Trophoblast cell (in vitro differentiated cells and primary cell): Measurements from ENCODE around the gene GRAMD2B.

Source experiments
- DNase-seq, 2 donors: peaks; one replicate each; pipeline ENCODE4 v3.0.0-alpha.2; 2016
- H2AFZ ChIP-seq: 2 replicates; pipeline ENCODE4 v1.6.1; 2013; ENCODE audit warnings: low read length, moderate library complexity, mild to moderate bottlenecking; ENCODE audit not compliant: insufficient read depth, poor library complexity
- H2AK5ac ChIP-seq: 2 replicates; pipeline ENCODE4 v1.6.1; 2013; ENCODE audit warnings: mild to moderate bottlenecking, low read length
- H2BK120ac ChIP-seq: 2 replicates; pipeline ENCODE4 v1.6.1; 2013; ENCODE audit warnings: low read length, mild to moderate bottlenecking, moderate library complexity; ENCODE audit not compliant: insufficient read depth, poor library complexity
- H2BK12ac ChIP-seq: 2 replicates; pipeline ENCODE4 v1.6.1; 2013; ENCODE audit warnings: mild to moderate bottlenecking, low read length, moderate library complexity
- H2BK5ac ChIP-seq: 2 replicates; pipeline ENCODE4 v1.6.1; 2013; ENCODE audit warnings: low read length, low read depth, moderate library complexity, mild to moderate bottlenecking; ENCODE audit not compliant: poor library complexity
- H3K14ac ChIP-seq: 2 replicates; pipeline ENCODE4 v1.6.1; 2013; ENCODE audit warnings: mild to moderate bottlenecking, low read length
- H3K18ac ChIP-seq: 2 replicates; pipeline ENCODE4 v1.6.1; 2013; ENCODE audit warnings: mild to moderate bottlenecking, low read length
- H3K23ac ChIP-seq: 2 replicates; pipeline ENCODE4 v1.6.1; 2013; ENCODE audit warnings: low read length
- H3K27ac ChIP-seq: 2 replicates; pipeline ENCODE4 v1.5.1; 2013; ENCODE audit warnings: low read depth, mild to moderate bottlenecking, inconsistent platforms, low read length, moderate library complexity
- H3K27me3 ChIP-seq: 2 replicates; pipeline ENCODE4 v1.6.1; 2013; ENCODE audit warnings: inconsistent platforms, mild to moderate bottlenecking, low read length, moderate library complexity; ENCODE audit not compliant: insufficient read depth
- H3K36me3 ChIP-seq, 2 experiments: 1 replicate in 1 of 2; 2 replicates in 1 of 2; pipeline ENCODE4 v1.6.1; 2013; ENCODE audit warnings: low read length in 2 of 2, mild to moderate bottlenecking in 2 of 2, moderate library complexity in 1 of 2; ENCODE audit not compliant: insufficient read depth in 2 of 2, control insufficient read depth in 1 of 2
- H3K4ac ChIP-seq: 2 replicates; pipeline ENCODE4 v1.6.1; 2013; ENCODE audit warnings: low read depth, mild to moderate bottlenecking, low read length, moderate library complexity
- H3K4me1 ChIP-seq, 2 experiments: 1 replicate in 1 of 2; 2 replicates in 1 of 2; pipeline ENCODE4 v1.6.1; 2013; ENCODE audit warnings: low read length in 2 of 2, mild to moderate bottlenecking in 2 of 2, moderate library complexity in 1 of 2; ENCODE audit not compliant: insufficient read depth in 2 of 2, control insufficient read depth in 1 of 2
- H3K4me2 ChIP-seq: 2 replicates; pipeline ENCODE4 v1.6.1; 2013; ENCODE audit warnings: inconsistent platforms, mild to moderate bottlenecking, low read length, moderate library complexity
- H3K4me3 ChIP-seq: 2 replicates; pipeline ENCODE4 v1.5.1; 2013; ENCODE audit warnings: mild to moderate bottlenecking, low read depth, low read length, inconsistent platforms
- H3K79me1 ChIP-seq: one replicate; pipeline ENCODE4 v1.6.1; 2013; ENCODE audit warnings: low read length
- H3K79me2 ChIP-seq: 2 replicates; pipeline ENCODE4 v1.6.1; 2013; ENCODE audit warnings: low read length, mild to moderate bottlenecking; ENCODE audit not compliant: control insufficient read depth, insufficient read depth, poor library complexity
- H3K9ac ChIP-seq: 2 replicates; pipeline ENCODE4 v1.6.1; 2013; ENCODE audit warnings: mild to moderate bottlenecking, low read length
- H3K9me3 ChIP-seq: 2 replicates; pipeline ENCODE4 v1.6.1; 2013; ENCODE audit warnings: low read depth, mild to moderate bottlenecking, control low read depth, inconsistent platforms, low read length; ENCODE audit not compliant: insufficient read depth
- H4K12ac ChIP-seq: 2 replicates; pipeline ENCODE4 v1.6.1; 2013; ENCODE audit warnings: low read depth, mild to moderate bottlenecking, low read length, moderate library complexity
- H4K8ac ChIP-seq: 2 replicates; pipeline ENCODE4 v1.6.1; 2013; ENCODE audit warnings: low read depth, mild to moderate bottlenecking, low read length, moderate library complexity
- H4K91ac ChIP-seq: one replicate; pipeline ENCODE4 v1.6.1; 2013; ENCODE audit warnings: low read depth, mild to moderate bottlenecking, low read length, moderate library complexity
- WGBS: extraction: QIAGEN DNeasy Blood & Tissue Kit; methylation state at CpG from one replicate; pipeline ENCODE4 v1.1.7; 2013; ENCODE audit warnings: missing lambda C conversion rate; ENCODE audit not compliant: insufficient read length, insufficient coverage; ENCODE audit errors: extremely low coverage; 5-methylcytosine and 5-hydroxymethylcytosine counted together

Gene GRAMD2B

GRCh38 chr5:126441230-126441629 is 18.0 kb downstream of the GRAMD2B start:
- peaks cover 3% of the 10 kb centered on the region for H3K79me1 ChIP-seq
- WGBS, result no CpG with 5 or more reads among the region's 2 CpGs
- H3K4me3 ChIP-seq, result no peak overlapping the region
- H3K4me1 ChIP-seq, result peaks cover 4 to 7% of the 10 kb centered on the region in 2 experiments
- no peak overlapping the region for H2BK12ac ChIP-seq
- no peak overlapping the region for H4K91ac ChIP-seq
- H3K18ac ChIP-seq, result no peak overlapping the region
- no peak overlapping the region for H3K14ac ChIP-seq
- no peak overlapping the region for H3K23ac ChIP-seq
- H2BK120ac ChIP-seq, result no peak overlapping the region
- H2BK5ac ChIP-seq, result no peak overlapping the region
- no peak overlapping the region for H3K27ac ChIP-seq
- no peak for DNase-seq
- no peaks in the 10 kb centered on the region for H3K9me3 ChIP-seq
- no peak overlapping the region for H2AFZ ChIP-seq
- H3K4me2 ChIP-seq, result no peak overlapping the region
- no peak overlapping the region for H4K12ac ChIP-seq
- no peak overlapping the region for H4K8ac ChIP-seq
- H3K9ac ChIP-seq, result no peak overlapping the region
- H2AK5ac ChIP-seq, result no peak overlapping the region
- H3K27me3 ChIP-seq, result no peaks in the 10 kb centered on the region
- no peaks in the 10 kb centered on the region for H3K79me2 ChIP-seq
- peaks cover 0 to 3% of the 10 kb centered on the region in 2 experiments for H3K36me3 ChIP-seq
- no peak overlapping the region for H3K4ac ChIP-seq

GRCh38 chr5:126443374-126443851 is 20.2 kb downstream of the GRAMD2B start:
- Histone ChIP-seq H2AK5ac (no peak overlapping the region), H2BK12ac (no peak overlapping the region), H3K4me1 (peaks cover 7 to 14% of the 10 kb centered on the region in 2 experiments), H2AFZ (no peak overlapping the region), H3K9ac (no peak overlapping the region), H3K36me3 (no peaks in the 10 kb centered on the region), H3K27me3 (no peaks in the 10 kb centered on the region), H2BK5ac (no peak overlapping the region), H3K4me2 (no peak overlapping the region), H4K12ac (no peak overlapping the region), H3K27ac (peak overlapping the region; percentile 9), H3K23ac (no peak overlapping the region), H3K4ac (no peak overlapping the region), H2BK120ac (no peak overlapping the region), H3K79me2 (no peaks in the 10 kb centered on the region), H4K8ac (no peak overlapping the region), H3K14ac (no peak overlapping the region), H3K18ac (no peak overlapping the region), H3K4me3 (no peak overlapping the region), H3K9me3 (no peaks in the 10 kb centered on the region), H4K91ac (no peak overlapping the region), H3K79me1 (peaks cover 6% of the 10 kb centered on the region)
- DNase-seq, result no peak
- WGBS, result no CpG with 5 or more reads among the region's 2 CpGs

GRCh38 chr5:126444137-126444536 is 20.9 kb downstream of the GRAMD2B start:
- H3K79me1 ChIP-seq, result peaks cover 6% of the 10 kb centered on the region
- H3K14ac ChIP-seq, result no peak overlapping the region
- no peak overlapping the region for H4K12ac ChIP-seq
- H3K27ac ChIP-seq, result no peak overlapping the region
- H3K18ac ChIP-seq, result no peak overlapping the region
- H3K36me3 ChIP-seq, result no peaks in the 10 kb centered on the region
- H3K9ac ChIP-seq, result no peak overlapping the region
- no peak overlapping the region for H4K8ac ChIP-seq
- no peak overlapping the region for H2BK120ac ChIP-seq
- H3K4me3 ChIP-seq, result no peak overlapping the region
- no CpG with 5 or more reads among the region's 2 CpGs for WGBS
- peak overlapping the region; percentile 22 for H2BK12ac ChIP-seq
- H3K27me3 ChIP-seq, result no peaks in the 10 kb centered on the region
- no peak overlapping the region for H4K91ac ChIP-seq
- H3K4ac ChIP-seq, result no peak overlapping the region
- H3K4me1 ChIP-seq, result peaks cover 7 to 14% of the 10 kb centered on the region in 2 experiments
- no peaks in the 10 kb centered on the region for H3K79me2 ChIP-seq
- no peaks in the 10 kb centered on the region for H3K9me3 ChIP-seq
- H3K4me2 ChIP-seq, result no peak overlapping the region
- H2BK5ac ChIP-seq, result no peak overlapping the region
- H3K23ac ChIP-seq, result no peak overlapping the region
- no peak for DNase-seq
- H2AK5ac ChIP-seq, result no peak overlapping the region
- H2AFZ ChIP-seq, result no peak overlapping the region

- no peak overlapping the region for H2AFZ ChIP-seq
- H3K4me3 ChIP-seq, result no peak overlapping the region
- peak overlapping the region; percentile 23 for H4K8ac ChIP-seq
- peak; percentile 24 to 55 for DNase-seq
- peak overlapping the region; percentile 68 for H2BK120ac ChIP-seq
- peak overlapping the region; percentile 35 for H4K91ac ChIP-seq
- no peak overlapping the region for H3K23ac ChIP-seq
- H3K9ac ChIP-seq, result no peak overlapping the region
- no peak overlapping the region for H2BK5ac ChIP-seq
- H3K14ac ChIP-seq, result peak overlapping the region; percentile 40
- no peaks in the 10 kb centered on the region for H3K79me2 ChIP-seq
- no peak overlapping the region for H3K4me2 ChIP-seq
- peak overlapping the region; percentile 94 for H2AK5ac ChIP-seq
- peak overlapping the region; percentile 77 for H2BK12ac ChIP-seq
- WGBS, result no CpG with 5 or more reads among the region's 3 CpGs
- H3K9me3 ChIP-seq, result no peaks in the 10 kb centered on the region
- H3K4me1 ChIP-seq, result peaks cover 10 to 20% of the 10 kb centered on the region in 2 experiments
- no peaks in the 10 kb centered on the region for H3K27me3 ChIP-seq
- H3K4ac ChIP-seq, result no peak overlapping the region
- peak overlapping the region; percentile 72 for H3K18ac ChIP-seq
- H3K27ac ChIP-seq, result peak overlapping the region; percentile 36
- H3K79me1 ChIP-seq, result peaks cover 7% of the 10 kb centered on the region
- peaks cover 0 to 1% of the 10 kb centered on the region in 2 experiments for H3K36me3 ChIP-seq
- H4K12ac ChIP-seq, result no peak overlapping the region
These were observed 22.4 kb downstream of the GRAMD2B start for GRCh38 chr5:126445502-126446174.
